GM12864 (cell line): ENCODE results near the gene HIF1AN.

Experiments
- DNase-seq: peaks from one replicate; pipeline ENCODE4 v3.0.0-alpha.2; 2011; ENCODE audit warnings: low read depth
- H3K4me3 ChIP-seq: 2 replicates; pipeline ENCODE4 v1.5.1; 2011; ENCODE audit warnings: mild to moderate bottlenecking, low read depth, low read length, control low read depth
- TF ChIP-seq, protein P1 (sequence below): IDR thresholded peaks from 2 replicates; pipeline ENCODE4 v1.5.1; 2011; ENCODE audit warnings: low read depth, mild to moderate bottlenecking, moderate library complexity, low read length, control low read depth, inconsistent platforms; ENCODE audit errors: missing control alignments

HIF1AN gene

DNA sequence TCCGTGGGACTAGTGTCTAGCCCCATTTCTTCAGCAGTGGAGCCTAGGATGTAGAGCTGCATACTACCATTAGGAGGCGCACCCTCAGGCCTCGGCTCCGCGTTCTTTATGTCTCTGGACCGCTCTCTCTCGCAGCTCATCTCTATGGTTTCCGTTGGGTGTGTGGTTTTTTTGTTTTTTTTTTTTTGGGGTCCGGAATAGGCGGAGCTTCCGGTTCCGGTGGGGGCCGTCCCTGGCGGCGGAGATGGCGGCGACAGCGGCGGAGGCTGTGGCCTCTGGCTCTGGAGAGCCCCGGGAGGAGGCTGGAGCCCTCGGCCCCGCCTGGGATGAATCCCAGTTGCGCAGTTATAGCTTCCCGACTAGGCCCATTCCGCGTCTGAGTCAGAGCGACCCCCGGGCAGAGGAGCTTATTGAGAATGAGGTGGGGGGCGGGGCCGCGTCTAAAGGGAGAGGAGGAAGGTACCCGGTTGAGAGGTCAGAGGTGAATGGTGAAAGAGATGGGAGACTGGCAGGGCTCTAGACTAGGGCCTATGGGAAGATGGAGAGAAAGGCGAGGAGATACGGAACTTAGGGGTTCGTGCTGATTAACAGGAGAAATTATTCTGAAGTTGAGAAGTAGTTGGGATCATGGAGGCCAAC, at the start of gene HIF1AN:
Gene HIF1AN (plus strand): TSS at position 229 of the 639 bp plus-strand sequence. CDS start 16 bp downstream, at position 245.
- peak within 1 kb of the TSS; percentile 55 for H3K4me3 ChIP-seq
- TF ChIP-seq, protein P1, sequence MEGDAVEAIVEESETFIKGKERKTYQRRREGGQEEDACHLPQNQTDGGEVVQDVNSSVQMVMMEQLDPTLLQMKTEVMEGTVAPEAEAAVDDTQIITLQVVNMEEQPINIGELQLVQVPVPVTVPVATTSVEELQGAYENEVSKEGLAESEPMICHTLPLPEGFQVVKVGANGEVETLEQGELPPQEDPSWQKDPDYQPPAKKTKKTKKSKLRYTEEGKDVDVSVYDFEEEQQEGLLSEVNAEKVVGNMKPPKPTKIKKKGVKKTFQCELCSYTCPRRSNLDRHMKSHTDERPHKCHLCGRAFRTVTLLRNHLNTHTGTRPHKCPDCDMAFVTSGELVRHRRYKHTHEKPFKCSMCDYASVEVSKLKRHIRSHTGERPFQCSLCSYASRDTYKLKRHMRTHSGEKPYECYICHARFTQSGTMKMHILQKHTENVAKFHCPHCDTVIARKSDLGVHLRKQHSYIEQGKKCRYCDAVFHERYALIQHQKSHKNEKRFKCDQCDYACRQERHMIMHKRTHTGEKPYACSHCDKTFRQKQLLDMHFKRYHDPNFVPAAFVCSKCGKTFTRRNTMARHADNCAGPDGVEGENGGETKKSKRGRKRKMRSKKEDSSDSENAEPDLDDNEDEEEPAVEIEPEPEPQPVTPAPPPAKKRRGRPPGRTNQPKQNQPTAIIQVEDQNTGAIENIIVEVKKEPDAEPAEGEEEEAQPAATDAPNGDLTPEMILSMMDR, result peak; percentile 95
- DNase-seq, result peak; percentile 93

DNA sequence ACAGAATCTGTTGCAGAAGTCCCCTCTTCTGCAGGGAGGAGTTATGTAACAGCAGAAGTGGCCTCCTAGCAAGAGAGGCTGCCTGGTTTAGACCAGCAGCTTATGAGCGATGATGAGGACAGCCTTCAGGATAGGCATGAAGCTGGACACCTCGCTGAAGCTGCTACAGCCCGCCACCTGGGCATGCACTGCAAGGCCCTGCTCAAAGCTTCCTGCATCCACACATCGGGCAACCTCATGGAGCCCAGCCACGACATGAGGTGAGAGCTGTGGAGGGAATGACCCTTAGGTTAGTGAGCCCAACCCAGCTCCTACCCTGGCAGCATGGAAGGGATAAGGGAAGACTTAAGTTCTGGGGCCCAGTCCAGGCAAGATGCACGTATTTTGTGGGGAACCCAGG, 48.2 kb upstream of the HIF1AN start:
- no peak overlapping the region for H3K4me3 ChIP-seq
- TF ChIP-seq, protein P1, result no peak
- DNase-seq, result no peak

DNA sequence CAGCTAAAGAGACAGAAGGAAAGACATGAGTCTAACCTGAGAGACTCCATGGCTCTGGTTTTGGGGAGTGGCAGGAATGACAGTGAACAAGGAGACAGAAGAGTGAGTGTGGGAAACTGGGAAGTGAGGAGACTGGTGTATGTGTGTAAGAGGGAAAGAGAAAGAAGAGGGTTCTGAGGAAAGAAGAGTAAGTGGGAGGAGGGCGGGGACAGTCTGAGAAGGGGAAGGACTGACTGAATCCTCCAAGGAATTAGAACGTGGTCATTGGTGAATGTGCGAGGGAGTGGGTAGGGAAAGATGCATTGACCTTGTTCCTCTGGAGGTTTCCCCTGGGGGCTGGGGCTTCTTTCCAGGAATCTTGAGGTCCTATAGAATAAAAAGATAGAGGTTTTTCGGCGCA, 46.3 kb upstream of the HIF1AN start:
- DNase-seq, result no peak
- TF ChIP-seq, protein P1, result no peak
- H3K4me3 ChIP-seq, result no peak overlapping the region

DNA sequence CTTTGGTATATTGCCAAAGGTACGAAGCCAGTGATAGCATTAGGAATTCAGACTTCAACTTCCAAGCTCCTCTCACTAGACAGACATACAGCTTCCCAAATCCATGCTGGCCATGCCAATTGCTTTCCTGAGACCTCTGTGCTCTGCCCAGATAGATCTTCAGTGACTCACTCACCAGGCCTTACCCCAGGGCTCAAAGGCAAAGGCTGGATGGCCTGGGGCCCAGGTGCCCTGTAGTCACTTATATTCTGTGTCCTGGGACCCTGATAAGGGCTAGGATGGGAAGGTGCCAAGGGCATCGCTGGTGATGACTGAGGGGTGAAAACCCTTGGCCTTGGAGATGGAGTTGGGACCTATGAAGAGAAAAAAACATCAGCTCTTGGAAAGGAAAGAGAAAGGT, 45.2 kb upstream of the HIF1AN start:
- no peak for DNase-seq
- TF ChIP-seq, protein P1, result no peak
- H3K4me3 ChIP-seq, result no peak overlapping the region

GRCh38 chr10:100496567-100496966, 39.2 kb upstream of the HIF1AN start:
- H3K4me3 ChIP-seq, result no peak overlapping the region
- no peak for DNase-seq
- TF ChIP-seq, protein P1, result no peak

GRCh38 chr10:100498059-100498458, 37.7 kb upstream of the HIF1AN start:
- DNase-seq, result no peak
- TF ChIP-seq, protein P1, result no peak
- no peak overlapping the region for H3K4me3 ChIP-seq

DNA sequence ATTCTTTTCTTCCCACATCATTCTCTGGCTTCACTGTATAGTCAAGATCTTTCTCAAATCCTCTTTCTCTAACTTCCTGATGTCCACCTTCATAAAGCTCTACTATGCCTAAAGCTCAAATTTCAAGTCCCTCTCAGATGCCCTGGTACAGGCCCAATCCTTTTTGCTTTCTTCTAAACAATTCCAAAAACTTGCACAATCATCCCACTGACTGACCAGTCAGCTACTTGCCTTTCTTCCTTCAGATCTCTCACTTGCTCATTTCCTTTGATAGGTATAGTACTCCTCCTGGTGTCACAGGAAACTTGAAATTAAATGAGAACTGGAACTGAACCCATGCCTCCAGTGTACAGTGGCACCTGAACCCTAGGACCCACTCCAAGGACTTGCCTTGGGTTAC, 34.3 kb upstream of the HIF1AN start:
- H3K4me3 ChIP-seq, result no peak overlapping the region
- TF ChIP-seq, protein P1, result no peak
- DNase-seq, result no peak
